MV-4-11 (cell line): ENCODE measurements around the gene PPP2R5B.
"Not testable (repeated sequence)": the region's sequence is repeated elsewhere in the genome, so short reads cannot be mapped to it uniquely, and the experiment has no call there.

Experiments
- DNase-seq: peaks from one replicate; lab custom pipeline; 2025; lab: John Stamatoyannopoulos, UW

Gene PPP2R5B

DNA sequence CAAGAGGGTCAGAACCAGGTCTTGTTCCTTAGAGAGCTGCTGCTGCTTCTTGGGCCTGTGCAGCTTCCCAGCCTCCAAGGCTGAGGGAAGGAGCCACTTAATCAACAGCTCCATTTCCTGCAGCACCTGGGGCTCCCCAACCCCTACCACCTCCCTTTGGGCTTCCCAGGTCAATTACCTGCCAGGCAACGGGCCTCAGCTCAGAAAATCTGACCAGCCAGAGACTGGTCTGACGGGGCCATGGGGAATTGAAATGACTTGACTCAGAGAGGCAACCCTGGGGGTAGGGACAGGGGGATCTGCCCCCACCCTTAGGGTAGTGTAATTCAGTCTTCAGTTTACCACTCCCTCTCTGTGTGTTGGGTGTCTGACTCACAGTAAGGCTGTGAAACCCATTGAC is 52.2 kb downstream of the PPP2R5B start:
- no peak for DNase-seq

DNA sequence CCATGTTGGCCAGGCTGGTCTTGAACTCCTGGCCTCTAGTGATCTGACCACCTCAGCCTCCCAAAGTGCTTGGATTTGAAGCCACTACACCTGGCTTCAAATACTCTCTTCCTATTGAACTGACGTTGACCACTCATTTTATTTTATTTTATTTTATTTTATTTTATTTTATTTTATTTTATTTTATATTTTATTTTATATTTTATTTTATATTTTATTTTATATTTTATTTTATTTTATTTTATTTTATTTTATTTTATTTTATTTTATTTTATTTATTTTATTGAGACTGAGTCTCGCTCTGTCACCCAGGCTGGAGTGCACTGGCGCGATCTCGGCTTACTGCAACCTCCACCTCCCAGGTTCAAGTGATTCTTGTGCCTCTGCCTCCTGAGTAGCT is 58.9 kb downstream of the PPP2R5B start:
- not testable (repeated sequence) for DNase-seq
